Breast epithelium (tissue), 4 donors: ENCODE results near the gene NTN4. TPM values are rescaled to one million over a fixed set of nuclear protein-coding genes. Genes with fewer than 3 reads are reported as not detected.

Experiments
- DNase-seq, 2 donors: peaks; one replicate each; pipeline ENCODE4 v3.0.0-alpha.2; 2019; ENCODE audit warnings: low spot score in 2 of 2
- H3K27ac ChIP-seq, 2 donors: fragments of 200-600 bp; sonication (generic) in 1 of 2; one replicate each; pipeline ENCODE4 v1.5.1; 2016 to 2019; ENCODE audit warnings: mild to moderate bottlenecking in 1 of 2
- H3K27me3 ChIP-seq, 2 donors: fragments of 200-600 bp; sonication (generic) in 1 of 2; one replicate each; pipeline versions ENCODE4 v1.5.1 to v1.6.0; 2017 to 2019; ENCODE audit warnings: control low read depth in 1 of 2, mild to moderate bottlenecking in 1 of 2
- H3K36me3 ChIP-seq: fragments of 200-600 bp; one replicate; pipeline ENCODE4 v1.5.1; 2019
- H3K4me1 ChIP-seq, 2 donors: fragments of 200-600 bp; sonication (generic); one replicate each; pipeline ENCODE4 v1.5.1; 2016 to 2019; ENCODE audit warnings: control low read depth in 1 of 2
- H3K4me3 ChIP-seq, 3 donors: fragments of 200-600 bp; sonication (generic); 1 replicate in 2 of 3; 2 replicates in 1 of 3; pipeline ENCODE4 v1.5.1; 2016 to 2019; ENCODE audit warnings: mild to moderate bottlenecking in 3 of 3, moderate library complexity in 2 of 3
- H3K9me3 ChIP-seq, 2 donors: fragments of 200-600 bp; sonication (generic) in 1 of 2; one replicate each; pipeline ENCODE4 v1.5.1; 2016 to 2019; ENCODE audit warnings: control low read depth in 1 of 2
- CTCF ChIP-seq, 3 donors: fragments of 450-650 bp; IDR thresholded peaks; one replicate each; pipeline ENCODE4 v1.5.1; 2016 to 2017; ENCODE audit warnings: antibody characterized with exemption in 3 of 3, mild to moderate bottlenecking in 3 of 3, moderate library complexity in 3 of 3
- POLR2A ChIP-seq: fragments of 450-650 bp; IDR thresholded peaks from one replicate; pipeline ENCODE4 v1.6.1; 2016; ENCODE audit warnings: antibody characterized with exemption, mild to moderate bottlenecking, moderate library complexity
- POLR2AphosphoS5 ChIP-seq, 3 donors: sonication (generic); formaldehyde crosslinking; IDR thresholded peaks; one replicate each; pipeline ENCODE4 v1.6.1; 2017; ENCODE audit warnings: antibody characterized with exemption in 3 of 3
- intact Hi-C: fragments of 100-400 bp; cut with DNase I; formaldehyde crosslinking; loops from one replicate; pipeline ENCODE4 v1.15.1; 2023; ENCODE audit warnings: low total_unique reads
- total RNA-seq, 3 donors: library from RNA; depleted of rRNA; stranded (reverse); fragments of >200 nt; gene quantifications; one replicate each; pipeline ENCODE4 v1.1.0, GENCODE V29; 2016

The NTN4 gene
- total RNA-seq, 3 donors from 2014 or later = 27.4 to 188 (median 110) TPM

DNA sequence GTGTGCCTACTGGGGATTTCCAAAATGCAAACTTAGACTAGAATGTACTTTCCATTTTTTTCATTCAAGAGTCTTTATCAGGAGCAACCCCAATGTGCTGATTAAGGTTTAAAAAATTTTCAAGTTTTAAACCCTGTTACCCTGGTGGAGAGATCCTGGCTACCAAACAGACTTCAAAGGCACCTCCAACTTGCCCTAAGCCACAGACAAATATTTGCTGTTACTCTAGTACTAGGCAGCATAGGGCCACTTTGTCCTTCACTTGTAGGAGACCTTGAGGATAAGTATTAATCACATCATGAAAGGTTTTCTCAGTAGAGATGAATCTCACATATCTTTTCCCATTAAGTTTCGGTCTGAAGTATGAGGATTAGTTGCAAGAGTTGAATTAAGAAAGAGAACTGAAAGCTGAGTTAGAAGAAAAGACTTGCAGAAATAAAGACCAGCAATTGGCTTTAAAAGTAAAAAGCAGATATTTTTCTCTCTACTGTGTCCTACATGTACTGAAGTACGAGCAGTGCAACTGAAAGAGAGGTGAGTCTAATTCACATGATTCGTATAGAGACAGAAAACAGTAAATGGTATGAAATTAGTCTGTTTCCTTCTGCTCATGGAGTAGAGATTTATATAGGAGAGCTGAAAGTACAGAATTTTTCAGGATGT is 28.3 kb downstream of the NTN4 start:
- H3K4me1 ChIP-seq = no peaks in the 10 kb centered on the region

DNA sequence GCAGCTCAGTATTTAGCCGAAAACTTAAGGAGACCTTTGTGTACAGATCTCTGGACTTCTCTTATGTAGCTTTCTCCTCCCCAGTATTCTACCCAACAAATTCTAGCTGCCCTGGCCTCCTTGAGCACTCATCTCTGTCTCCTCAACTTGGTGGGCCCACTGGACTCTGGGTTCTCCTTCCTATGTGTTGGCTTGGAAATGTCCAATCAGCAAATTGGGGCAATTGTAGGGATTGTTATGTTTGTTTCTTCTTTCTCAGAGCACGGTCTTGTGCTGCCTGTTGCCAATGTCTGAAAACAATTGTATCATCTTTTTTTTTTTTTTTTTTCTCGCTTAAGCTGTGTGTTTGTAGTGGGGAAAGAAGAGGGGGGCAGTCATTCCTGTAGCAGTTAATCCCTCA is 30.2 kb downstream of the NTN4 start:
- no peak for DNase-seq
- TF ChIP-seq CTCF (IDR thresholded peaks at IDR 0.05) = no peak
- TF ChIP-seq POLR2A = no peak
- TF ChIP-seq POLR2AphosphoS5 (IDR thresholded peaks at IDR 0.05) = no peak
- H3K27ac ChIP-seq = no peak overlapping the region
- H3K36me3 ChIP-seq = no peaks in the 10 kb centered on the region
- no peaks in the 10 kb centered on the region for H3K9me3 ChIP-seq
- no peaks in the 10 kb centered on the region for H3K27me3 ChIP-seq
- intact Hi-C loops = no loop called here
- H3K4me3 ChIP-seq = no peak overlapping the region
- no peaks in the 10 kb centered on the region for H3K4me1 ChIP-seq

More for the DNA sequence above, 28.3 kb downstream of the NTN4 start:
- intact Hi-C loops = no loop called here
- Histone ChIP-seq H3K27me3 (no peaks in the 10 kb centered on the region), H3K27ac (no peak overlapping the region), H3K36me3 (no peaks in the 10 kb centered on the region), H3K9me3 (no peaks in the 10 kb centered on the region), H3K4me3 (no peak overlapping the region)
- TF ChIP-seq CTCF (IDR thresholded peaks at IDR 0.05) = no peak
- no peak for TF ChIP-seq POLR2A
- TF ChIP-seq POLR2AphosphoS5 (IDR thresholded peaks at IDR 0.05) = no peak
- no peak for DNase-seq

DNA sequence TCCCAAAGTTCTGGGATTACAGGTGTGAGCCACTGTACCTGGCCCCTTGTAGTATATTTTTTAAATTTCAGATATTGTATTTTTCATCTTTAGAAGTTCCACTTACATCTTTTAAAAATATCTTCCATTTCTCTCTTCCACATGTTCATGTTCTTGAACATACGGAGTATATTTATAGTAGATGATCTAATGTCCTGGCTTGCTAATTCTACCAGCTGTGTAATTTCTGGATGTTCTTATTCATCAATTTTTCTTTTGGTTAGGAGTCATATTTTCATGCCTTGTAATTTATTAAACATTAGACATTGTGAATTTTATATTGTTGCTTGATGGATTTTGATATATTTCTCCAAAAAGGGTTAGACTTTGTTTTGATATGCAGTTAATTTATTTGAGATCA is 30.8 kb downstream of the NTN4 start:
- H3K27ac ChIP-seq = no peak overlapping the region
- intact Hi-C loops = no loop called here
- TF ChIP-seq POLR2A (no peak), CTCF (IDR thresholded peaks at IDR 0.05) (no peak), POLR2AphosphoS5 (IDR thresholded peaks at IDR 0.05) (no peak)

GRCh38 chr12:95759039-95759438 is 31.5 kb downstream of the NTN4 start:
- no peaks in the 10 kb centered on the region for H3K4me1 ChIP-seq
- intact Hi-C loops = no loop called here
- H3K27me3 ChIP-seq = no peaks in the 10 kb centered on the region
- H3K36me3 ChIP-seq = no peaks in the 10 kb centered on the region
- DNase-seq = no peak
- H3K9me3 ChIP-seq = no peaks in the 10 kb centered on the region
- no peak overlapping the region for H3K27ac ChIP-seq
- H3K4me3 ChIP-seq = no peak overlapping the region
- no peak for TF ChIP-seq POLR2A
- TF ChIP-seq POLR2AphosphoS5 (IDR thresholded peaks at IDR 0.05) = no peak
- TF ChIP-seq CTCF (IDR thresholded peaks at IDR 0.05) = no peak

More for the DNA sequence above, 30.8 kb downstream of the NTN4 start:
- no peak for DNase-seq
- Histone ChIP-seq H3K9me3 (no peaks in the 10 kb centered on the region), H3K27me3 (no peaks in the 10 kb centered on the region), H3K4me3 (no peak overlapping the region), H3K4me1 (no peaks in the 10 kb centered on the region), H3K36me3 (no peaks in the 10 kb centered on the region)

- intact Hi-C loops = no loop called here
- Histone ChIP-seq H3K4me3 (no peak overlapping the region), H3K9me3 (no peaks in the 10 kb centered on the region), H3K27me3 (no peaks in the 10 kb centered on the region), H3K36me3 (no peaks in the 10 kb centered on the region), H3K4me1 (no peaks in the 10 kb centered on the region), H3K27ac (peak overlapping the region in 1 of 2 donors; percentile 21)
- TF ChIP-seq CTCF (IDR thresholded peaks at IDR 0.05) (no peak), POLR2AphosphoS5 (IDR thresholded peaks at IDR 0.05) (no peak), POLR2A (no peak)
- no peak for DNase-seq
Measured at GRCh38 chr12:95756362-95756761, 34.2 kb downstream of the NTN4 start.
